Keratinocyte (primary cell): ENCODE data around the gene KLHL10.

Source experiments
- EZH2 ChIP-seq: IDR thresholded peaks from one replicate; pipeline ENCODE4 v1.6.1; 2012; ENCODE audit warnings: inconsistent platforms, mild to moderate bottlenecking, low read length, moderate library complexity
- TF ChIP-seq, protein P1 (sequence below), 3 experiments: IDR thresholded peaks in 1 of 3; conservative IDR thresholded peaks in 1 of 3; optimal IDR thresholded peaks in 1 of 3; 2 replicates in 2 of 3; 3 replicates in 1 of 3; pipeline versions ENCODE3 to v1.5.1; 2011; ENCODE audit warnings: low read length in 3 of 3, mild to moderate bottlenecking in 3 of 3, moderate library complexity in 2 of 3, control low read depth in 1 of 3, inconsistent platforms in 1 of 3; ENCODE audit not compliant: insufficient read depth in 2 of 3; ENCODE audit errors: extremely low read depth in 1 of 3

DNA sequence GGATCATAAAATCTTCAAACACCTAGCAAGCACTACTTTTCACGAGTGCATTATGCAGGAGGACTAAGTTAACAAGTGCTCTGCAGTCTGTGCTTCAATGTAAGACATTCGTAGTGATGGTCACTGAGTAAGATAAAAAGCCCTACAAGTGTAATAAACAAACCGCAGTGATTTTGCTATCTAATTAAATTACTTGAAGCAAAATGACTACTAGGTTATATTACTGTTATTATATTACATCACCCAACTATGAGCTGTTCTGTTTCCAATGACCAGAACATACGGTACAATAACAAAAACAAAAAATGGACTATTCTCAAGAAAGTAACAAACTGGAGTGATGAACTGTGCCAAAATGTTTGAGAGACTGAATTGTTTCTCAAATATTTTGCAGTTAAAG is 11.2 kb downstream of the KLHL10 start:
- TF ChIP-seq, protein P1, sequence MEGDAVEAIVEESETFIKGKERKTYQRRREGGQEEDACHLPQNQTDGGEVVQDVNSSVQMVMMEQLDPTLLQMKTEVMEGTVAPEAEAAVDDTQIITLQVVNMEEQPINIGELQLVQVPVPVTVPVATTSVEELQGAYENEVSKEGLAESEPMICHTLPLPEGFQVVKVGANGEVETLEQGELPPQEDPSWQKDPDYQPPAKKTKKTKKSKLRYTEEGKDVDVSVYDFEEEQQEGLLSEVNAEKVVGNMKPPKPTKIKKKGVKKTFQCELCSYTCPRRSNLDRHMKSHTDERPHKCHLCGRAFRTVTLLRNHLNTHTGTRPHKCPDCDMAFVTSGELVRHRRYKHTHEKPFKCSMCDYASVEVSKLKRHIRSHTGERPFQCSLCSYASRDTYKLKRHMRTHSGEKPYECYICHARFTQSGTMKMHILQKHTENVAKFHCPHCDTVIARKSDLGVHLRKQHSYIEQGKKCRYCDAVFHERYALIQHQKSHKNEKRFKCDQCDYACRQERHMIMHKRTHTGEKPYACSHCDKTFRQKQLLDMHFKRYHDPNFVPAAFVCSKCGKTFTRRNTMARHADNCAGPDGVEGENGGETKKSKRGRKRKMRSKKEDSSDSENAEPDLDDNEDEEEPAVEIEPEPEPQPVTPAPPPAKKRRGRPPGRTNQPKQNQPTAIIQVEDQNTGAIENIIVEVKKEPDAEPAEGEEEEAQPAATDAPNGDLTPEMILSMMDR (optimal IDR thresholded peaks at IDR 0.05 in 1 of 3, IDR thresholded peaks at IDR 0.05 in 1 of 3, conservative IDR thresholded peaks at IDR 0.05 in 1 of 3; ENCODE audit: extremely low read depth in 1 of 3, insufficient read depth in 2 of 3, low read length in 3 of 3), result no peak
- TF ChIP-seq EZH2, result no peak
